ENCODE data around the gene STRN.
"Not testable (repeated sequence)": the region's sequence is repeated elsewhere in the genome, so short reads cannot be mapped to it uniquely, and the experiment has no call there.

STRN gene

GRCh38 chr2:36966370-36967235, at the start of gene STRN:
STRN (minus strand) TSS chr2:36966536; CDS start chr2:36966463, 73 bp downstream.
- peak; percentile 88 for DNase-seq

- DNase-seq, result no peak
Measured at GRCh38 chr2:37013315-37013641, 46.9 kb upstream of the STRN start.

GRCh38 chr2:37011130-37011529, 44.8 kb upstream of the STRN start:
- no peak for DNase-seq

DNA sequence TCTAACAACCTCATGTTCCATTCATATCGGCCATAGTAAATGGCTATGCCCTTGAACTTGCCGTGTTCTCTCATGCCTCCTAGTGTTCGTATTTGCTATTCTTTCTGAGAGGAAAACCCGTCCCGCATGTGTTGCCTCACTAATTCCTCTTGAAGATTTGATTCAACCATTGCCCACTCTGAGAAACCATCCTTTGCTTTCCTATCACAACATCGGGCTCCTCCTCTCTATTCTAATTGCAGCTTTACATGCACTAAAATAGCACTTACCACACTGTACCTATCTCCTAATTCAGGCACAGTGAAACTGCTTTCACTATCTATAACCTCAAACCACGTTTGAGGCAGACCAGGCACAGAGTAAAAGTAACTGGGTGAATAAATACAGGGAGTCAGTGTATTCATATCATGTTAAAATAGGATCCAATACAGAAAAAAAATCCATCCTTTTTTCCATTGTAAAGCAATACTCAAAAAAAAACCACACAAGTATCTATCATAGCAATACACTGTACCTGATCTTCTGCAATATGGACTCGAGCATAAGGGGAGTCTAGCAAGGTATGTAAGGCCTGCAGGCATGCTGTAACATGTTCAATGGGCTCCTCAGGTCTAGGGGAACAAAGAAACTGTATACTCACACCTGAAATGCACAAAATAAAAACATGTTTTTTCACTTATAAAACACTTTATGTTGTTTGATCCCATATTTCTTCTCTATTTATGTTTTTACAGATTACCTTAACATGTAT, 39.0 kb upstream of the STRN start:
- no peak for DNase-seq

GRCh38 chr2:37000988-37001556, 34.7 kb upstream of the STRN start:
- DNase-seq, result no peak

DNA sequence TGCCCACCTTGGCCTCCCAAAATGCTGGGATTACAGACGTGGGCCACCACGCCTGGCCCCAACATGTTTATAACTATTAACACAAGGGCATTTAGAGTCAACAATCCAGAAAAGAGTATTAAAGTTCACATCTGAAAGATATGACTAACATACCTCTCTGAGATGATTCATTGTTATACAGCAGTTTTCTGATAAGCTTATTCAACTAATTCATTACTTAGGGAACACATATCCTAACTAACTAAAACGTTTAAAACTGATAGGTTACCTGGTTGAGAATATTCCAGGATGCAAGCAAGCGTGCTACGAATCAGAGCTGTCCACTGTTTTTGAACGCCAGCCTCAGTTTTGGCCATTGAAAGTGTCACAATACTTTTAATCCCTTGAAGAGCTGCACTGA, 34.0 kb upstream of the STRN start:
- no peak for DNase-seq

DNA sequence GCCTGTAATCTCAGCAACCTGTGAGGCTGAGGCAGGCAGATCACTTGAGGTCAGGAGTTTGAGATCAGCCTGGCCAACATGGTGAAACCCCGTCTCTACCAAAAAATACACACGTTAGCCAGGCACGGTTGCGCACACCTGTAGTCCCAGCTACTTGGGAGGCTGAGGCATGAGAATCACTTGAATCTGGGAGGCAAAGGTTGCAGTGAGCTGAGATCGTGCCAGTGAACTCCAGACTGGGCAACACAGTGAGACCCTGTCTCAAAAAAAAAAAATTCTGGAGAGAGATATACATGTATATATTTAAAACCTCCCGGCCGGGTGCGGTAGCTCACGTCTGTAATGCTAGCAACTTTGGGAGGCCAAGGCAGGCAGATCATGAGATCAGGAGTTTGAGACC, 33.1 kb upstream of the STRN start:
- not testable (repeated sequence) for DNase-seq

GRCh38 chr2:36993841-36994620, 27.7 kb upstream of the STRN start:
- no peak for DNase-seq

DNA sequence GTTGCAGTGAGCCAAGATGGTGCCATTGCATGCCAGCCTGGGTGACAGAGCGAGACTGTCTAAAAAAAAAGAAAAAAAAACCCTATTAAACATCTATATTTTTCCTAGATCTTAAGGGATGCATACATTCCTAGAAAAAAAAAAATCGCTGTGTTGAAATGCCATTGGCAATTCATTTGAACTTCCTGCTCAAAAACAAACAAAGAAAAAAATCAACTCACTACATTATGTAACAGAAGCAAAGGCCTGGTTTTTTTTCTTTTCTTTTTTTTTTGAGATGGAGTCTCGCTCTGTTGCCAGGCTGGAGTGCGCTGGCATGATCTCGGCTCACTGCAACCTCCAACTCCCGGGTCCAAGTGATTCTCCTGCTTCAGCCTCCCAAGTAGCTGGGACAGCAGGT, 21.7 kb upstream of the STRN start:
- no peak for DNase-seq

- no peak for DNase-seq
Measured at GRCh38 chr2:36982467-36982866, 16.1 kb upstream of the STRN start.

DNA sequence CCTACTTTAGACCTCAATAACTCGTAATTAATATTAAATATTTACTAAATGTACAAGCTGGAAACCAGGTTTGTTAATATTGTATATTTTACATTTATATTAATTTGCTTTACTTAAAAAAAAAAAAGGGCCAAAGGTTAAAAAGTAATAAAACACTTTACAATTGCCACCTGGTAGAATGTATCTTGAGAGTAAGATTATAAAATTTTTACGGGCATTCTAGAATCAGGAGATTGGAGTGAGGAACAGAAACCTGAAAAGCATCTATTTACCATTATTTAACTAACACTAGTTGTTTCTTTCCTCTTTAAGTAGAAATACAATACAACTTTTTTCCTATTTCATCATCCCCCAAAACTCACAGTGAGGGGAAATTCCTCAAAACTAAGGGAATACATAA, 15.6 kb upstream of the STRN start:
- no peak for DNase-seq

GRCh38 chr2:36979007-36979406, 12.7 kb upstream of the STRN start:
- DNase-seq, result not testable (repeated sequence)

- DNase-seq, result no peak
Measured at GRCh38 chr2:36976065-36976464, 9.7 kb upstream of the STRN start.

- DNase-seq, result no peak
Measured at GRCh38 chr2:36975306-36975705, 9.0 kb upstream of the STRN start.

- no peak for DNase-seq
Measured at GRCh38 chr2:36973320-36973719, 7.0 kb upstream of the STRN start.

- DNase-seq, result no peak
Measured at GRCh38 chr2:36971990-36972389, 5.7 kb upstream of the STRN start.

DNA sequence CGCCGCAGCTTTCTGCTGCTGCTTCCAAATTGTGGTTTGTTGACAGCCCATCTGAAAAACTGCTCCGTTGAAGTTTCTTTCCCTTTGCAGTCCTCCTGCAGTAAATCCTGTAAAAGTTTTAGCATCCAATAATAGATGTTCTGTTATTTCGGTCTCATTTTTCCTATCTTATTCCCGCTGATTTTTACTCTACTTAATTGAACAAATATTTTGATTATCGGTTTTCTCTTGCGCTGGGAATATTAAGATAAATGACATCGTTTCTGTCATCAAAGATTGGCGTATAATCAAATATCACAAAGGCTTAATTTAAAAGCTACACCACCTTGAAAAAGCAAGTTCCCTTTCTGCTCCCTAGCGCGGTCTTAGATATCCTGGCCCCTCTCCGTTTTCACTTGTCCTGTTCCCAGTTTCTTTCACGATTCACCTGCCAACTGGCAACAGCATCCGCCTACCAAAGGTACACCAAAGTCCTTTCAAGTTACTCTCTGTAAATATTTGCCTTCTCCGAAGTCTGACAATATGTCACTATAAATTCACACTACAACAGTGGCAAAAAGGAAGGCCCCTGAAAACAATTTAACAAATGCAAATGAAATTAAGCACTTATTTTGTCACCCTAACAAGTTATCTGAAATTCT, 1.0 kb upstream of the STRN start:
- DNase-seq, result no peak

DNA sequence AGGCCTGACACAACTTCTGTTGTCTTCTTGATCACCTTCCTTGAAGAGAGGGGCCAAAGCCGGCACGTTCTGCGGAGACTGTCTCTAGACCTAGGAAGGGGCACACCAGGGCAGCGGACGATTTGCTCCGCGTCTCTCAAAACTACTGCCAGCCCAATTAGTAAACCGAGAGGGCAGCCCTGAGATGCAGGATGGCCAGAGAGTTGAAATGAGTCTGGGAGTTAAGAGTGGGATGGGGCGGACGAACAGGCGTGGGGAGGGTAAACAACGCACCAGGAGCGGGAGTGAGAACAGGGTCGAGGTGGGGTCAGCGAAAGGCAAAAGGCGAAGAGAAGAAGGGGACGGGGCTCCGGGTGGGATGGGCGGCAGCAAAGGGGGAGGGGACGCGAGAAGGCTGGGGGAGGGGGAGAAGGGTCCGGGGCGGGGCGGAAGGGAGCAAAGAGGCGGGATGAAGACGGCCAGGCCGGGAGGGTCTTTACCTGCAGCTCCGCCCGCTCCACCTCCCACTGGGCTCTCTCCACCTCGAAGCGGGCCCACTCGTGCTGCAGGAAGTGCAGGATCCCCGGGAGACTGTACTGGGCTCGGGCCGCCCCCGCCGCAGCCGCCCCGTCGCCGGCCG, 476 bp downstream of the STRN start:
- DNase-seq, result no peak

GRCh38 chr2:36965206-36965605, 1.1 kb downstream of the STRN start:
- DNase-seq, result no peak

GRCh38 chr2:36964496-36965058, 1.8 kb downstream of the STRN start:
- DNase-seq, result no peak

- no peak for DNase-seq
Measured at GRCh38 chr2:36963734-36964133, 2.6 kb downstream of the STRN start.

DNA sequence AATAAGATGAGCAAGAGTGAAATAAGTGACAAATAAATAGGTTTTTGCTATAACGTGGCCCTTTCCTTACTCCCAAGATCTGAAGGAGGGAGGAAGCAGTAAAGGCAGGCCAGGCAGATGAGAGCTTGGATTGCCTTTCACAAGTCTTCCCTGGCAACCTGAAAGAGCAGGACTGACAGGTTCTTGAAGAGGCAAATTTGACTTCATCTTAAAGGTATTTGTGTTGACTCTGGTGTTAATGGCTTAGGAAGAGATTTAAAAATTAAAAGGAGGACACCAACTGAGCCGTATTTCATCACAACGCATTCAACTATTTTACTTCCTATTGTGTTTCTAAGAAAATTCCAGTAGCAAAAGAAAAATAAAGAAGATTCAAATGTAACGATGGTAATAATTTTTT, 3.2 kb downstream of the STRN start:
- no peak for DNase-seq

Measured in DMS 273 treated with DMSO at 0.1 percent for 48 hours (cell line).